Gastroesophageal sphincter (tissue), 3 donors: Measurements from ENCODE around the gene AGPAT3.

Experiments
- CTCF ChIP-seq, 4 experiments: fragments of 200-600 bp in 2 of 4; fragments of 450-650 bp in 2 of 4; sonication (generic) in 1 of 4; IDR thresholded peaks; one replicate each; pipeline ENCODE4 v1.5.1; 2017 to 2019; ENCODE audit warnings: antibody characterized with exemption in 4 of 4, mild to moderate bottlenecking in 2 of 4, moderate library complexity in 2 of 4
- EP300 ChIP-seq: sonication (generic); formaldehyde crosslinking; IDR thresholded peaks from one replicate; pipeline ENCODE4 v1.6.1; 2017; ENCODE audit warnings: antibody characterized with exemption, mild to moderate bottlenecking
- POLR2A ChIP-seq, 2 donors: fragments of 450-650 bp; IDR thresholded peaks; one replicate each; pipeline ENCODE4 v1.6.1; 2017; ENCODE audit warnings: antibody characterized with exemption in 2 of 2, mild to moderate bottlenecking in 2 of 2, moderate library complexity in 1 of 2
- POLR2AphosphoS5 ChIP-seq: sonication (generic); formaldehyde crosslinking; IDR thresholded peaks from one replicate; pipeline ENCODE4 v1.6.1; 2017; ENCODE audit warnings: antibody characterized with exemption

DNA sequence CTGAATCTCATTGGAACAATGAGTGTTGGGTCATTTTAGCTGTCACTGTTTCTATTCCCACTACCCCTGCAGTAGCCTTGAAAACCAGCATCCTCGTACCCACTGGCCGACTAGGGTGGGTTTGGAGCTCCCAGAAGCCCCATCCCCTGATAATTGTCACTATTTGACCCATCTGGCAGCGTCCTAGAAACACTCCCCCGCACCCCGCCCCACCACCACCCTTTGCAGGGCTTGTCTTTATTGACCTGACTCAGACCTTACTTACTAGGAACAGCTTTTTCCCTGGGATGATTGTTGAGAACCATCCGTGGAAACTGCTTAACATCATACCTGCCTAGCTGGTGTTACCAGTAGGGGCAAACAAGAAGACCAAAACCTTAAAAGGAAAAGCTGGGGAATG lies 28.4 kb upstream of the AGPAT3 start:
- no peak for TF ChIP-seq CTCF (IDR thresholded peaks at IDR 0.05)
- TF ChIP-seq POLR2AphosphoS5: no peak
- TF ChIP-seq POLR2A (IDR thresholded peaks at IDR 0.05): no peak
- TF ChIP-seq EP300: no peak
